Heart right ventricle (tissue), 16 donors: Measurements from ENCODE around the gene GPD1L. TPM values are rescaled to one million over a fixed set of nuclear protein-coding genes. Genes with fewer than 3 reads are reported as not detected.

ENCODE experiments used
- ATAC-seq, 8 donors: fragments of 200-7000 bp; cut with Tn5 transposase; one replicate each; pipeline ENCODE4 v1.9.1; 2020; ENCODE audit warnings: mild to moderate bottlenecking in 8 of 8, moderate library complexity in 8 of 8, moderate number of reproducible peaks in 1 of 8
- DNase-seq, 2 donors: peaks; one replicate each; pipeline ENCODE4 v3.0.0-alpha.2; 2020
- H3K27ac ChIP-seq, 10 donors: fragments of 200-600 bp; sonication (generic) in 2 of 10; one replicate each; pipeline versions ENCODE4 v1.5.0 to v1.8.0; 2020 to 2022; ENCODE audit warnings: mild to moderate bottlenecking in 3 of 10
- H3K27me3 ChIP-seq, 7 donors: fragments of 200-600 bp; one replicate each; pipeline ENCODE4 v1.8.0; 2021 to 2022; ENCODE audit warnings: mild to moderate bottlenecking in 2 of 7
- H3K36me3 ChIP-seq, 9 donors: fragments of 200-600 bp; sonication (generic) in 1 of 9; one replicate each; pipeline versions ENCODE4 v1.5.0 to v1.8.0; 2020 to 2022; ENCODE audit warnings: mild to moderate bottlenecking in 2 of 9
- H3K4me1 ChIP-seq, 9 donors: fragments of 200-600 bp; sonication (generic) in 1 of 9; one replicate each; pipeline versions ENCODE4 v1.5.0 to v1.8.0; 2020 to 2022; ENCODE audit warnings: mild to moderate bottlenecking in 4 of 9
- H3K4me3 ChIP-seq, 10 donors: fragments of 200-600 bp; sonication (generic) in 2 of 10; one replicate each; pipeline versions ENCODE4 v1.5.0 to v1.8.0; 2020 to 2022; ENCODE audit warnings: mild to moderate bottlenecking in 7 of 10, moderate library complexity in 2 of 10
- H3K9me3 ChIP-seq, 11 donors: fragments of 200-600 bp in 10 of 11; sonication (generic) in 2 of 11; one replicate each; pipeline versions ENCODE4 v1.5.0 to v1.8.0; 2013 to 2022; ENCODE audit warnings: mild to moderate bottlenecking in 2 of 11, control low read depth in 1 of 11, moderate library complexity in 1 of 11
- CTCF ChIP-seq, 9 donors: fragments of 200-600 bp; sonication (generic) in 2 of 9; IDR thresholded peaks; one replicate each; pipeline versions ENCODE4 v1.5.0 to v1.8.0; 2021 to 2022; ENCODE audit warnings: antibody characterized with exemption in 9 of 9, mild to moderate bottlenecking in 5 of 9, moderate library complexity in 1 of 9
- WGBS, 2 donors: extraction: QIAGEN DNeasy Blood & Tissue Kit; methylation state at CpG; one replicate each; pipeline ENCODE4 v1.1.7; 2013; ENCODE audit warnings: inconsistent platforms in 1 of 2; 5-methylcytosine and 5-hydroxymethylcytosine counted together
- intact Hi-C, 10 donors: fragments of 100-400 bp; cut with DNase I; formaldehyde crosslinking; loops; one replicate each; pipeline versions ENCODE4 v1.11.1 to v1.14.2; 2022
- polyA plus RNA-seq, 2 donors: library from polyadenylated mRNA; stranded (reverse); fragments of 200-250 nt; gene quantifications; one replicate each; pipeline ENCODE4 v1.2.3, GENCODE V29; 2013
- total RNA-seq, 10 donors: library from RNA; stranded (reverse); fragmentation: NEBNext Ultra II Directional in 3 of 10; extraction: Animal tissue kit (Norgen Biotek cat#: 25700) in 3 of 10; gene quantifications; one replicate each; pipeline versions ENCODE4 v1.2.1 to v1.2.4, GENCODE V29; 2021 to 2023
- donor health status: Arrhythmogenic right ventricular cardiomyopathy.
- donor health status: ischemic (EF 13 %, LVEDD 7.1; RV severe dilation, severe dysfunction).
- donor health status: healthy with polysubstance abuse.
- donor health status: DM: no; HTN: yes; CAD: no.
- donor health status: DM: no; HTN: no; CAD: no.
- donor health status: ischemic (EF 25% LVEDD 6.9; RV normal size, moderate dysfunction).
- donor health status: ischemic (EF 25% LVEDD 5.7; RV mildly dilated, moderate dysfunction).
- donor health status: healthy.
- donor health status: DM: yes; HTN: yes; CAD: no.
- donor health status: Ischemic cardiomyopathy.
- donor health status: ischemic (EF 35%, LVEDD 5.7; RV mildly dilated, moderate dysfunction).
- donor health status: nonischemic (EF 11% LVEDD 7.7; RV severe dilation, severe dysfunction).
- donor health status: DM: yes; HTN: yes; CAD: no.
- donor health status: PGD.
- donor health status: ischemic (EF 29% LVEDD 5.4; RV normal size, mild dysfunction).
- donor health status: nonischemic (EF 23%, LVEDD 6.1; RV moderate dilation, normal function).

Gene GPD1L
- total and polyA plus RNA-seq, 12 donors: 71.0 to 349 (median 177) TPM

- H3K4me1 ChIP-seq: peaks cover 4 to 54% (median 46%) of the 10 kb centered on the region in 9 donors
- H3K4me3 ChIP-seq: no peak overlapping the region
- intact Hi-C loops: loop anchor here in 3 of 10 donors (2.0 to 5.0 kb wide), 2 partner anchors 37 to 38 kb away; partner anchors contain the start of gene CMTM8 (in 3 of the 3)
- peak overlapping the region; percentile 48 to 88 (median 80) for H3K27ac ChIP-seq
- WGBS, 2 donors: 44 to 53% methylated on average over 7 of the region's 7 CpGs
- H3K9me3 ChIP-seq: no peaks in the 10 kb centered on the region
- no peak for TF ChIP-seq CTCF (IDR thresholded peaks at IDR 0.05)
- DNase-seq: peak; percentile 63 to 89
- H3K36me3 ChIP-seq: no peaks in the 10 kb centered on the region
- peak; percentile 86 to 92 (median 90) for ATAC-seq
- H3K27me3 ChIP-seq: no peaks in the 10 kb centered on the region
Observed at GRCh38 chr3:32200490-32200889, 94.1 kb downstream of the GPD1L start.

DNA sequence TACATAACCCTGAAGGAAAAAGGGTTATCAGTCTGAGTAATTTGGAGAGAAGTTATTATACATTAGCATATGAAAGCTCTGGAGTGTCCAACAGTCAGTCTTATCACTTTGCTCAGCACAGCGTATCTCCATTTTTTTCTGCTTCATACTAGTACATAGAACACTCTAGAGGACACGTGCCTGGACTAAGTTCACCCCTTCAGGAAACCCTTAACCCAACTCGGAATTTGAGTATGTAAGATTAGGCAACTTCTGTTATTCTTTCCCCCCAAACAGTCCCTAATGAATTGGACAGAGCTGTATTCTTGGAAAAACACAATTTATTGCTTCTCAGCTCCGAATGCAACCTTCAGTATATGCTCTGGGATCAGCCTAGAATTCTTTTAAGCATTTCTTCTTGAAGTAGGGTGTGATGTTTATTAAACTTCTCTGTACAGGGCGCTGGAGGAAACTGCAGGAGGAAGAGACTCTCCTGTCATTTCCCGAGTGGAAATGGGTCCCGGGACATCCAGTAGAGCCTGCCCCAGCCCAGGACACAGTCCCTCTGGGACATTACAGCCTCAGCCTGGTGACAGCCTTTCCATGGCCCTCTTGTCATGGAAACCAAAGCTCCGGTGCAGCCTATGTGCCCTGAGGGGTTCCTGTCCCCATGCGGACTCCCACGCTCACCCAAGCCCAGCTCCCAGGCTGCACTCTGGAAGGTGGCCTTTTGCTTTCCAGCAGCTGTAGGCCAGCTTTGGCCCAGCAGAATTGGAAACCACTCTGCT lies 94.8 kb downstream of the GPD1L start:
- peak overlapping the region; percentile 48 to 88 (median 80) for H3K27ac ChIP-seq
- peak; percentile 53 to 85 (median 71) for ATAC-seq
- TF ChIP-seq CTCF (IDR thresholded peaks at IDR 0.05): no peak

DNA sequence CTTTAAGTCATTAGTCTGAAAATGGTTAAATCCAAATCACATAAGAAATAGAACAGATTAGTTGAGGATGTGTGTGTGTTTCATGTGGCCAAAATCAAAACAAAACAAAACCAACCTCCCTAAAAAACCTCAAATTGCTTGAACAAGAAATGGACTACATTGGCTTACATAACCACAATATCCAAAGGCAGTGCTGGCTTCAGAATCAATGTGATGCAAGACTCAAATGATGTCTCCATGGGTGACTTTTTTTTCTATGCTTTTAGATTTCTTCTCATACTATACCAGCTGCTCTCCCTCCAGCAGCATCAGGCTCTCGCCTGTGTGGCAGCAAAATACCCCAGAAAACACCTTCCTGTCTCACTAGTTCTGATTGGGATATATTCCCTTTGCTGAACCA lies 96.1 kb downstream of the GPD1L start:
- Histone ChIP-seq H3K4me1 (peaks cover 4 to 48% (median 36%) of the 10 kb centered on the region in 9 donors), H3K27me3 (no peaks in the 10 kb centered on the region), H3K9me3 (no peaks in the 10 kb centered on the region), H3K36me3 (no peaks in the 10 kb centered on the region), H3K27ac (peak overlapping the region in 5 of 10 donors; percentile 78 to 88 (median 84)), H3K4me3 (no peak overlapping the region)
- intact Hi-C loops: loop anchor here in 2 of 10 donors (2.0 to 5.0 kb wide), 2 partner anchors 35 to 36 kb away; partner anchors contain the start of gene CMTM8 (in 2 of the 2)
- no peak for DNase-seq
- TF ChIP-seq CTCF (IDR thresholded peaks at IDR 0.05): no peak
- WGBS, 2 donors: 88 to 93% methylated on average over 1 of the region's 1 CpG
- no peak for ATAC-seq

More for the DNA sequence above, 94.8 kb downstream of the GPD1L start:
- no peaks in the 10 kb centered on the region for H3K27me3 ChIP-seq
- DNase-seq: peak; percentile 31 to 33
- H3K4me3 ChIP-seq: no peak overlapping the region
- intact Hi-C loops: loop anchor here in 3 of 10 donors (2.0 to 5.0 kb wide), 2 partner anchors 36 to 38 kb away; partner anchors contain the start of gene CMTM8 (in 3 of the 3)
- H3K9me3 ChIP-seq: no peaks in the 10 kb centered on the region
- no peaks in the 10 kb centered on the region for H3K36me3 ChIP-seq
- H3K4me1 ChIP-seq: peaks cover 4 to 52% (median 39%) of the 10 kb centered on the region in 9 donors
- WGBS, 2 donors: 42 to 52% methylated on average over 10 of the region's 10 CpGs

- no peak overlapping the region for H3K4me3 ChIP-seq
- no peaks in the 10 kb centered on the region for H3K27me3 ChIP-seq
- DNase-seq (no peak), ATAC-seq (no peak)
- no peak overlapping the region for H3K27ac ChIP-seq
- H3K36me3 ChIP-seq: no peaks in the 10 kb centered on the region
- TF ChIP-seq CTCF (IDR thresholded peaks at IDR 0.05): no peak
- peaks cover 4 to 45% (median 36%) of the 10 kb centered on the region in 9 donors for H3K4me1 ChIP-seq
- H3K9me3 ChIP-seq: no peaks in the 10 kb centered on the region
- intact Hi-C loops: loop anchor here in 2 of 10 donors (2.0 to 5.0 kb wide), 2 partner anchors 33 to 35 kb away; partner anchors contain the start of gene CMTM8 (in 2 of the 2)
Observed at GRCh38 chr3:32203854-32204253, 97.4 kb downstream of the GPD1L start.
